C1 segment of cervical spinal cord (tissue), 14 donors: ENCODE data around the gene MEDAG.

Source experiments
- DNase-seq, 14 donors: peaks; one replicate each; lab custom pipeline; 2025; lab: John Stamatoyannopoulos, UW

MEDAG gene

DNA sequence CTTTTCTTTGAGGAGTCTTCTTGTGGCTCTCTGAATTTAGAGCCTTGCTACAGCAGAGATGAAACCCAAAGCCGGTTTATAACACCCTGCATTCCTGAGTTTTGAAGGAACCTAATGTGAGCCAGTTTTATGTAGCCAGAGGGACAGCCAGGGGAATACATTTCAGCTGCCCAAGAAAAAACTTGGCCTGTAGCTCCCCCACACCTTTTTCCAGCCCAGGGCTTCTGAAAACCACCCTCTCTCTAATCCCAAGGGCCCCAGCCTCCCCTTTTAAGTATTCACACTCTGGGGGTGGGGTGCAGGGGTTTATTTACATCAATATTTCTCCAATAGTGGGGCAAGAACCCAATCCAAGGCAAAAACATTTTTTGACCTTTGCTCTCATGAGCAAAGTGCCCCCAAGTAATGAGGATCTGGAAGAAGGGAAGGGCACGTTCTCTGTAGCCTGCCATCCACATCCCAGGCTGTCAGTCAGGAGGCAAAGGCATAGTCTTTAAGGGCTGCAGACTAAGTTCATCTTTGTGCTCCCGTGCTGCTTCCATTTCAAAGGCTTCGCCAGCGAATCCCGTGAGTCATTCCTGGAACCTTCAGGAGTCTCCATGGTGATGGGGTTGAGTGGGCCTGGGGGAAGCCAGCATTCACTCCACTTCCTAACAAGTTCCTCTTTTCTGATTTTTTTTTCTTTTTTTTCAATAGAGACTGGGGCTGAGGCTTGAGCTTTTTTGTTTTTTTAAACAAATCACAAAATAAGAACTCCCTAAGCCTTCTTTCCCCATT lies 33.2 kb upstream of the MEDAG start:
- peak in 3 of 14 donors; percentile 6 to 30 (median 19) for DNase-seq

DNA sequence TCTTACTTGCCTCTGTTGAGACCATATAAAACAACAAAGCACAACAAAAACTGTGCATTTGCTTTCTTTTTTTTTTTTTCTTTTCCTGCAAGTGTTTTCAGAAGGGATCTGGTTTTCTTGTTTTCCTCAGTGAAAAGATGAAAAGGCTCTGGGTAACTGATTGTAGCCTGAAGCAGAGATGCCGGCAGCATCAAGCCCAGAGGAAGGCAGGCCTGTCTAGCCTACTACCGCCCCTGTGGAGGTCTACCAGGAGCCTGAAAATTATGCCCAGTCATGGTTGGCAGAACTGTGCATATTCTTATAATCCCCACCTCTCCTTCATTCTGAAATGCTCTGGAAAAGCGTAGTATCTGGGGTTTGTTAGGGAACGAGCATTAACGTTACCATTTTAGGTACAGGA lies 32.6 kb upstream of the MEDAG start:
- no peak for DNase-seq

DNA sequence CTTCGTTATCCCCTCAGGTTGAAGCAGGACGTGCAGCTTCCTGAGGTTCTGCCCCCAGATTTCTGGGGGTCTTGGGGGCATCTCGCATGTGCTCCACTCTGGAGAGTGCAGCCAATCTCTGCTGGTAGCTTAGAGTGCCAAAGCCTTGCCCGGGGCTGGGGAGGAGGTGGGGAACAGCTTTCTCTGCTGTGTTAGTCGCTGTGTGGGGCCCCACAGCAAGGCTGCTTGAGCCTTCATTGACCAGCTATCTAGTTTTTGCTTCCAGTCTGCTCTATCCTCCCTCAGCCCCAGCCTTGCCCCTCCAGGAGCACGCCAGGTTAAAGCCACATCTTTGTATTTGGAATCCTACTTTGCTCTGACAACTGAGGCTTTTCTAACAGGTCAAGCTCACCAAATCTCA lies 32.0 kb upstream of the MEDAG start:
- DNase-seq = no peak

DNA sequence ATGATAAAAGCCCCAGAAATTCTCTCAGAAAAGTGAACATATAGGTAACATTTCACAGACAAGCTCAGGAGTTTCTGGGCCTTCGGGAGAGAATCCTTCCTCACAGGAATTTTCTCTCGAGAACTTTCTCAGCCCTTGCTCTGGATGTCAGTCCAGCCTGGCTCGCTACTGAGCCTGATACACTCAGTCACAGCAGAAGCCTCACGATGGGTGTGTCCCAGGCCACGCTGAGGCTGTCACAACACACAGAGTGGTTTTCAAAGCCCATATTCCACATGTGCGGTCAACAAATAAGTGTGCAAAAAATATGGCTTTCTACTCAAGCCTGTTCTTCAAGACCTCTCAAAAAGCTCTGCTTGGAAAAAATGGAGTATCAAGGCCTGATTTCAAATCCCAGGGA lies 31.5 kb upstream of the MEDAG start:
- no peak for DNase-seq

DNA sequence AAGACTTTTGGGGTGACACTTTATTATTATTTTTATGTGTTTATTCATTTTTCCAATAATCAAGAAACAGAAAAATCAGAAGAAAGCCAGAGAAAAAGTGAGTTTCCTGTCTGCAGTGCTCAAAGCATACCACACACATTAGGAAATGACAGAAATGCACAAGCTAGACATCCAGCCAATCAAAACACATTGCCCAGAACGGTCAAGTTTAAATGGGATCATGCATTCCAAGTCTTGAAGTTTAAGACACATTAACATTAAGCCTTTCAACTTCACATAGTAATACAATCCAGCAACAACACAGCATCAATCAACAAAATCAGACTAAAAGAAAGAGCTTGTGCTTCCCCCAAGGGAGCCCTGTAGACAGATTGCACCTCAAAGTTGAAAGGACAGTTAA lies 28.7 kb upstream of the MEDAG start:
- DNase-seq = no peak

DNA sequence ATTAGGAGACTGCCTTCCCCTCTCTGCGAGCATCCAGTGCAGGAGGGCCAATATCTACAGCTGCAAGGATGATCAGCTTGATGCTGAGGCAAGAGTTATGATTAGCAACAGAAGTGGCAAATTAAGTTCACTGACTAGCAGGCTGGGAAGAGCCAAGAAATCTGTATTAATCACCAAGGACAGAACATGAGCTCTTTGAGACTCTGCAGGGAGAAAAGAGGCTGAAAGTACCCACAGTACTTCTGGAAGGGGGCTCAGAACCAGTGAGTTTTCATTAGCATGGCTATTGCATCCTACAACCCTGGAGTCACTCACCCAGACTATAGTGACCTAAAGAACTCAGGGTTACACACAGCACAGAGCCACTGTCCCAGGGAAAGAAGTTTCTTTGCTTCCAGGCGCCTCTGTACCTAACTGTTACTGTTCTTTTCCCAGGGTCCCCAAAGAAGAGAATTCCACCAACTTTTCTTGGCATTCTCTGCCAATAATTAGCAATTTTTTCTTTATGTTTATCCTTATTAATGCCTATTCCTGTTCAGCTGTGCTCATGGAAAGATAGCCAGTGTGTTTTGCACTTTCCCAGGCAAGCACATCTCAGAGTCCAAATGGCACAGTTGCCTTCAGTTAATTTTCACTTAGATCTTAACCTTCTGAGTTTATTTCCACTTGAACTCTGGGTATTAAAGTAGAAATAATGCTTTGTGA lies 25.8 kb upstream of the MEDAG start:
- no peak for DNase-seq

DNA sequence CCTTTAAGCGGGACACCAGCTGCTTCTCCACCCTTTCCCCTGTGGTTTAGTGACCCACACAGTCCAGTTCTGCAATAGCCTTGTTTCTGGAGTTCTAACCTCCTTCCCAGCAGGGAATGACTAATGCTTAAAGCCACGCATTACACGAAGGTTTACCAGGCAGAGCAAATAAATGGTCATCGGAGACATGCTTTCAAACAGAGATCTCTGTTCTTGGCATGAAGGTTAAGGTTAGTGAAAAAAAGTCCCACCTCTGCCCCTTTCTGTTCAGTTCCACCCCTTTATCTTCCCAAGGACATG lies 25.3 kb upstream of the MEDAG start:
- no peak for DNase-seq

DNA sequence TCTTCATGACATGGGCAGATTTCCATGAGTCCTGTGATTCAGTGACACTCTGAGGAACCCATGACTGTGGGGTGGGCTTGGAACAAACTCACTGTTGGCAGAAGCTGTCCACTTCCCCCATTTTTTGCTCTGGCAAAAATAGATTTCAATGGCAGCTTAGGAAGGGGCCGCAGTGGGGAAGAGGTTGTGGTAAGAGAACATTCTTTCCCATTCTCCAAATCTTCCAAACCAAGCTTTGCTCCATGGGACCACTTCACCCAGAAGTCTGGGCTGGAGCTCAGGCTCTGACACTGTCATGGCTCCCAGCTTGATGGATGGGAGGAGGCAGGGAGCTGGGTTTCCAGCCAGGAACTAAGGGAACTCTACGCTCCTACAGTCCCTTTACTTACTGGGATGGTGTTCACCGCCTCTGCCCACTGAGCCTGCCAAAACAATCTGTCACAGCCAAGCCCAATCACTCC lies 24.9 kb upstream of the MEDAG start:
- DNase-seq = peak in 3 of 14 donors; percentile 18 to 57 (median 27)

DNA sequence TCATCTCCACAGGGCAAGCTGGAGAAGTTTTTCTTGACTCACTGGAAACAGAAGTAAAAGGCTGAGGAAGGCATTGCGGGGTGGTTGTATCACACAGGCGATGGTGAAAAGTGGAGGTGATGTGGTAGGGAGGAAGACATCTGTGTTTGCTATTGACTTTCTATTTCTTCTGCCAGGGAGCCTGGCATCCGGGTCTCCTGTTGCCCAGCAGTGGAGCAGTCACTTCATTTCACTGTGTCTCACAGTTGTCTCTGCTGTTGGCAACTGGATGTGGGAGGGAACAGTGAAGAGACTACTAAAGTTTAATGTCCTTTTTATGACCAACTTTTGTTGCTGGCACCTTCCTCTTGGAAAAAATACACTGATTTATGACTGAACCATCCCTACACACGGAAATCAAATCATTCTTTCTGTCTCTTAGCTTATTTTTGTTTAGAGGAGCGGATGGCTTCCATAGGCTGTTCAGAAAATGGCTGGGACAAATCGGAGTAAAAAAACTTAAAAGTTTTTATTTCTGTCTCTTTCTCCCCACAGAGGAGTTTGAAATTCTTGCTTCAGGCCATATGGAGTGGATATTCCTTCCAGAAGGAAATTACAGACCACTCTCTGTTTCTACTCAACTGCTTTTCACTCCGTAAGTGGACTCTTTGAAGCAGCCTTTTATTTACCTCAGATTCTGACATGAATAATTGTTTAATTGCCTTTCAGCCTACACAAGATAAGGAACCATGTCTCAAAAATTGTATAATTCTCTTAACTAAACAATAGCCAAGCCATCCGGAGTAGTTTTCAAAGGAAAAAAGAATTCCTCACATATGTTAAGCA lies 23.8 kb upstream of the MEDAG start:
- DNase-seq = no peak

DNA sequence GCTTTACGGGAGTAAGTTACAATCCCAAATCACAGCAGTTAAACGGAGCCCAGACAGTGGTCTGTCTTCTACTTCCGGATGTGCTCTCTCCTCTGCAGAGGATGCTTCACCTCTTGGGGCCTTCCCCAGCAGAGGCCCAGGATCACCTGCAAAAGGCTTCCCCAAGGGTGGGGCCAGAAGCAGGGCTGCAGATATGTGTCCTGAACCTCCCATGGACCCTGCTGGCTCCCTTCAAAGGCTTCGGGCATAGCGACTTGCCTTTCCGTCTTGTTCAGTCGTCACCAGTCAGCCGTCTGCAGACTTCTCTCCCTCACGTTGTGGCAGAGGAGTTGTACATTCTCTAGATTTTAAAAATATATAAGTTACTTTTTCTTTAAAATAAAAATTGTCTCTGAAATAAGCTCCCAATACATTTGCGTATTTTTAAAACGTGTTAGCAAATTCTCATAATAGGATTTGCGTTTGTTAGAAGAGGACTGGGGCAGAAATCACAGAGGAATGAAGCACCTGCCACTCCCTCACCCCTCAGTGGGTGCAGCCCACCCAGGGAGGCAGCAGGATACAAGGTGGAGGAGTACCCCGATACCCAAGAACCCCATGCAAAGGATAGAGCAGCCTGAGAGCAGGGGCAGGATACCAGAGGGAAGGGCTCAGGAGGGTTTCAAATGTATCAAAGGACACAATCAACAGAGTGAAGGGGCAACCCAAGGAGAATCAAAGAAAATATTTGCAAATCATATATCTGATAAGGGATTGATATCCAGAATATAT lies 22.9 kb upstream of the MEDAG start:
- DNase-seq = no peak

DNA sequence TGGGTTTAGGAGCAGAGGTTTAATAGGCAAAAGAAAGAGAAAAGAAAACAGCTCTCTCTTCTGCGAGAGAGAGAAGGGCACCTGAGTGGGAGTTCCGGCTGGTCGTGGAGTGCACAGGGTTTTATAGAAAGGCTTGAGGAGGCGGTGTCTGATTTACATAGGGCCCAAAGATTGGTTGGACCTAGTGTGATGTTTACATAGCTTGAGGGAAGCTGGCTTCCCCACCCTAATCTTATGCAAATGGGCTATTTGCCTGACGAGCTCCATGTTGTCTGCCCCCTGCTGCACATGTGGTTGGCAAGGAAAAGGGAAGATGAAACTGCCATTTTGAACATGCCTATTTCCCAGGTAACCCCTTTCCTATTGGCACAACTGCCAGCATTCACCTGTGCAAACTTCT lies 21.5 kb upstream of the MEDAG start:
- DNase-seq = no peak

DNA sequence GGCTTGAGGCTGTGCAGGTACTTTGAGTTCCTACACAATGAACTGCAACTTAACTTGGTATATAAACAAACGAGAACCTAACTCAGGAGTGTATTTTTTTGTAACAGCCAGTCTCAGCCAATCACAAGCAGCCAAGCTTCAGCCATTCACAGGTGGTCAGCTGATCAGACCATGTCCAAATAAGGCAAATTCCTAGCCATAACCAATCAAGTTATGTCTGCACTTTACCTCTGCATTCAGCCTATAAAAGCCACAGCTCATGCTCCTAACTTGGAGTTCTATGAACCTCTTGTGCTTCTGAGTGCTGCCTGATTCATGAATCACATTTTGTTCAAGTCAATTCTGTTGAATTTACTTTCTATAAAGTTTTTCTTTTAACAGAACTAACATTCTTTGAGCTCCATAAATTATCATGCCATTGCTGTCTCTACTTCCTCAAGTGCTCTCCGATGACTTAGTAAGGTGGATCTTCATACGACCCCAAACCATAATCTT lies 16.8 kb upstream of the MEDAG start:
- no peak for DNase-seq

DNA sequence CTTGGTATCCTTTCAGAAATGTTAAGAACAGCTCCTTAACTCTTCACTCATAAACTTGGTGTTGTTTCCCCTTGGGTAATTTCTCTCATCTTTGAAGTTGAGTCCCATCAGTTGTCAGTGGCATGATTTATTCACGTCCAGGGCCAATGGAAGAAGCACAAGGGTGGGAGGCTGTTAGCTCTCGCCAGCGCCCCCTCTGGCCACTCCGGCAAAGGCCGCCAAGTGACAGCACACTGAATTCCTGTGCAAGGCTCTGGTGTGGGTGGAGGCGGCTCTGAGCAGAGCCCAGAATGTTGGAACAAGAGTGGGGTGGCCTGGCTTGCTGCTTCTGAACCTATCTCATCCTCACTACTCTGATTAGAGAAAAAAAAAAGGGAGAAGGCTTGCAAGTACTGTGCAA lies 13.1 kb upstream of the MEDAG start:
- DNase-seq = no peak

DNA sequence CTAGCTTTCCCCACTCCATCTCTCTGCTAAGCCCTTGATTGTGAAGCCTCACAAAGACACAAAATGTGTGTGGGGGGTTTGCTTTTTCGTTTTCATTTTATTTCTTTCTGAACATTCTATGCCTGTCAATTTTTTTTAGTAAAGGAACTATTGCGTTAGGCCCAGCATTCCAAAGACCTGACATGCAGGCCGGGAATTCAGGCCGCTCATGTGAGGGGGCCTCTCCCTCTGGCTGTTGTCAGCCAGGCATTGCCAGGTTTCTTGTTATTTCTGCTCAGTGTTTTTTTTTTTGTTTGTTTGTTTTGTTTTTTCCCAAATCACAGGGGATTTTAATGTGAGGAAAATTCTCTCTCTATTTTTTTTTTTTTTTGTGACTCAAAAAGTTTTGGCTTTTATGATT lies 10.3 kb upstream of the MEDAG start:
- no peak for DNase-seq

DNA sequence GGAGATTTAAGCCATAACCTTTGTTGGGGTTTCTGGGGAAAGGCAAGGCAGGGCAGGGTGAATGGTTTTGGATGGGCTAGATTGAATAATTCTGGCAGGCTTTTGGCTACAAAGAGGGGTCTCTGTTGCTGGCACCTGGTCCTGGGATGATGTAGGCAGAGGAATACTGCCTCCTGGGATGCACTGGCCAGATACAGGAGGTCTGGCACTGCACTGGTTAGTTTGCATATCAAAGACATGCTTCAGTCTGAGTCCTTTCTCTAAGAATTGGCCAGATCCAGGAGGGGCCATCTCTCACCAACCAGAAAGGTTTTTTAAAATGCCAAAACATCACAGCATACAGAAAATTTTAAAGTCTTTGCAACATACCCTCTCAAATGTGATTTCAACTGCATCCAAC lies 8.0 kb upstream of the MEDAG start:
- DNase-seq = no peak

DNA sequence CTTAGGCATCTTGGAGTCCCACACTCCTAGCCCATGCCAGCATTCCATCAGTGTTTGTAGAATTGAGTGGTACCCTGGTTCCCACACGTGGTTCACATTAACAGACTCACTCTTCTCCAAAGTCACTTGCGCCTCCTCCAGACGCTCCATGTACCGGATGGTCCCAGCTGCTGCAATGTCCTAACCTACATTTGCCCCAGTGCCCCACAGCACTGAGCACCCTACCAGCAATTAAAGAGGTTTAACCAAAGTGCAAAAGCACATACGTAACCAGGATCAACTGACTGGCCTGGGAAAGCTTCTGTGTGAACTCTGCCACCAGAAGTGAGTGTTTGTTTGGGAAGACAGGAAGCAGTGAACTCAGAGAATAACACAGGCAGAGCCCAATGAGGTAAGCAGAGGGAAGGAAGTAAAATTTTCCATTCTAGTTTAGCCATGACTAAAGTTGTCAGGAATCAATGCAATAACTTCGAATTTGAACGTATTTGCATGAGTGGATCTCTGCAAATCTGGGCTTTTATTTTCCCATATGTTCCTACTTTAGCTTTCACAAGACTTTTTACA lies 7.3 kb upstream of the MEDAG start:
- DNase-seq = no peak

DNA sequence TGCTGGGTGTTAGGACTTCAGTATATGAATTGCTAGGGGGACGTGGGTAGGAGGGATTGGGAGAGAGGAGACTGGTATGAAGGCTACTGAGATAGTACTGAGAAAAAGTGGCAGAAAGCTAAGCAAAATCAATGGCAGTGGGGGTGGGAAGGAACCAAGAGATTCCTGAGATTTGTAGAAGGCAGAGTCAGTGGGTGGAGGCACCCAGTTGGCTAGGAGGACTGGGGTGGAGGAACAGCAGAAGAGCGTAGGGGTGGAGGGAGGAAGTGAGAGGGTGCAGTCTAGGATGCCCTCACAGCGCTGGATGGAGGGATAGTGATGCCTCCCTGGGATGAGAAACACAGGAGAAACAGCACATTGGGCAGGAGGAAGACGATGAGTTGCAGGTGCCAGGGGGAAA lies 5.6 kb upstream of the MEDAG start:
- DNase-seq = no peak

DNA sequence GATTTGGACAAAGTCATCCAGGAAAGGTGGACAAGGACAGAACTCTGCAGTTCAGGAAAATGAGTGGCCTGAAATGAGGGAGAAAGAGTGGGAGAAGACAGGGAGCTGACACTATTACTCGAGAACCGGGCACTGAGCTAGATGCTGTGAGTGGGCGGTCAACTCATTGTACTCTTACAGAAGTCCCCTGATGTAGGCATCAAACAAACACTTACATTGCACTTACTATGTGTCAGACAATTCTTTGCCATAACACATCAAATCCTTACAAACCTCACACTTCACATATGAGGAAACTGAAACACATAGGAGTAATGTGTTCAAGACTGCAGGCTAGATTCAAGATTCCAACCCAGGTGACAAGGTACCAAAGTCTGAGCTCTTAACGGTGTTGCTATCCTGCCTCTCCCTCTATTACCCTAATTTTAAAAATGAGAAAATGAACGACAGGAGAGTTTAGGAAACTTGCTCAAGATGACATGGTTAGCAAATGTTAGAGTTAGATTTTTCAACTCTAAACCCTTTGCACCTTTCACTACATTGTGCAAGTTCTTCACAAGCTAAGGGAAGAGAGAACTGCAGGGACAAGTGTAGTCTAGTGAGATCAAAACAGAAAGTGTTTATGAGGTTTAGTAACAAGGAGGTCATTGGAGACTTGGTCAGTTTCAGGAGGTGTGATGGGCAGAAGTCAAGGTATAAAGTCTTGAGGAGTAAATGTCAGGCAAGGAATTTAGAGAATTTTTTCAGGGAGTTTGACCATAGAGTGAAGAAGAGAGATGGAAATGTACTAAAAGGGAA lies 4.9 kb upstream of the MEDAG start:
- no peak for DNase-seq

DNA sequence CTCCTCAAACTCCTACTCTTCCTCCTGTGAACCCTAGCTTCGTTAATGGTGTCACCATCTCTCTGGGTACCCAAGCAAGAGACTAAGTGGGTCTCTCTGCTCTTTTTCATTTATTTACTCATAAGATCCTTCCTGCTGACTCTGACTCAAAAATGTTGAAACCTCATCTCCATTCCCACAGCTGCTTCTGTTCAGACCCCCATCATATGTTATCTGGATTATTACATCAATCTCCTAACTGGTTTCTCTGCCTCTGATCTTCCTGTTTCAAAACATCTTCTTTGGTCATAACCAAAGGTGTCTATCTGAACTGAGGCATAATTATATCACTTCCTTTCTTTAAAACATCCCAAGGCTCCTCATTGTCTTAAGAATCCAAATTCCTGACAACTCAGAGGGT lies 2.0 kb upstream of the MEDAG start:
- no peak for DNase-seq

DNA sequence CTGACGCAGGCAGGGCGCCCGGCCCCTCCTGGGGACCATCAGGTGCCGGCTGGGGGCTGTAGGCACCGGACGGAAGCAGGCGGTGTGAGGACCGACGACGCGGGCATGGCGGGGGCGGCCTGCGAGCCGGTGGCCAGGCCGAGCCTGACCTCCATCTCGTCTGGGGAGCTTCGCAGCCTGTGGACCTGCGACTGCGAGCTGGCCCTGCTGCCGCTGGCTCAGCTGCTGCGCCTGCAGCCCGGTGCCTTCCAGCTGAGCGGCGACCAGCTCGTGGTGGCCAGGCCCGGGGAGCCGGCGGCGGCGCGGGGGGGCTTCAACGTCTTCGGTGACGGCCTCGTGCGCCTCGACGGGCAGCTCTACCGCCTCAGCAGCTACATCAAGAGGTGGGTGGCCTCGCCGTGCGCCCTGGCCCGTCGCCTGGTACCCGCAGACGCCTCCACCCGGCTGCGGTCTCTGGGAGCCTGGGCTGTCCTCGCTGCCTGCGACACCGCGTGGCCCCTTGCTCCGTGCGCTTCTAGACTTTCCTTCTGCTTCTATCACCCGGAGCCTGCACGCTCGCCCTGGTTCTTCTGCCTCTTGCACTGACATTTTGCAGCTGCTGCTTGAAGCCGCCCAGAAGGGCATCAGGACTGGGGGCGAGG lies 460 bp downstream of the MEDAG start:
- no peak for DNase-seq
